ENCODE measurements around the gene ST8SIA6. TPM values are rescaled to one million over a fixed set of nuclear protein-coding genes. Genes with fewer than 3 reads are reported as not detected.

The ST8SIA6 gene
- total and polyA plus RNA-seq, 9 of the 15 experiments (the other 6 are each of a cell fraction or from before 2014, with no cell fraction given): 0.69 to 6.7 (median 5.0) TPM

DNA sequence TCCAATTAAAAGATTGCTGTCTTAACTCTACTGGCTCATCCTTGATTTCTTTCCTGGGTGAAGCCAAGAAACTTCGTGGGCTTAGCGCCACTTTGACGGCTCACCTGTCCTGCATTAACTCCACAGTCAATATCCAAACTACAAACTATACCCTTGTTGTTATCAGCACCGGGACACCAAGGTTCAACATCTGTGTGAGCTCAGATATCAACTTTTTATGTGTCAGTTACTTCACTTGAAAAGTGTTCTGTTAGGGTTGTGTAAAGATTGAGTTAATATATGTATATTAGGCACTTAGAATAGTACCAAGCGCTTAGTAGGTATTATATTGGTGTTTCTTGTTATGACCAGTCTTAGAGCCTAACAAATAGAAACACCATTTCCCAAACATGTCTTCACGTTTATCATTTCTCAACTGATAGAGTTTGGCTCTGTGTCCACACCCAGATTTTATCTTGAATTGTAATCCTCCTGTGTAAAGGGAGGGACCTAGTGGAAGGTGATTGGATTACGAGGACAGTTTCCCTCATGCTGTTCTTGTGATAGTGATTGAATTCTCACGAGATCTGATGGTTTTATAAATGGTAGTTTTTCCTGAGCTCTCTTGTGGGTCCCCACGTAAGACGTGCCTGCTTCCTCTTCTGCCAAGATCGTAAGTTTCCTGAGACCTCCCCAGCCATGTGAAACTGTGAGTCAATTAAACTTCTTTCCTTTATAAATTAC lies 19.0 kb upstream of the ST8SIA6 start:
- Histone ChIP-seq H3K4me1 (replicated peaks in 1 of 2; ENCODE audit: control insufficient read depth in 2 of 2, insufficient read depth in 2 of 2, low read length in 2 of 2) (peaks cover 3 to 12% of the 10 kb centered on the region in 2 experiments; a peak in 2 of 5 replicates), H4K20me1 (replicated peaks; ENCODE audit: control insufficient read depth, insufficient read depth, low read length) (no peaks in the 10 kb centered on the region), H3K9me1 (ENCODE audit: control insufficient read depth, insufficient read depth, low read length) (no peaks in the 10 kb centered on the region), H3K9me3 (replicated peaks; ENCODE audit: control insufficient read depth, insufficient read depth, low read depth, low read length) (peaks cover 8% of the 10 kb centered on the region; the same call in 1 of the 2 replicates), H3K36me3 (ENCODE audit: control insufficient read depth, insufficient read depth, low read length) (no peaks in the 10 kb centered on the region; the same call in 2 of the 3 replicates), H3K9ac (ENCODE audit: insufficient read depth in 1 of 2, low read depth in 2 of 2, low read length in 2 of 2) (peak overlapping the region in 1 of 2 experiments; percentile 49; a peak in 2 of 4 replicates), H3K4me3 (peak overlapping the region; percentile 26), H3K4me2 (ENCODE audit: insufficient read depth, low read length) (peak overlapping the region; percentile 75), H3K27ac (ENCODE audit: extremely low read depth, low read depth, low read length) (peak overlapping the region; percentile 58), H3K79me2 (ENCODE audit: control insufficient read depth, insufficient read depth, low read length) (peaks cover 23% of the 10 kb centered on the region), H3K27me3 (ENCODE audit: control insufficient read depth in 2 of 2, insufficient read depth in 2 of 2, low read length in 2 of 2) (no peaks in the 10 kb centered on the region), H2AFZ (ENCODE audit: low read depth, low read length) (peak overlapping the region; percentile 73)
- CTCF ChIA-PET (ENCODE audit: low intra/inter-chr PET ratio): interaction anchor here (0.6 kb wide), 1 partner anchor 18 kb away, joined by 3 read pairs; no protein-coding TSS in a partner anchor
- DNase-seq (ENCODE audit: extremely low read depth in 1 of 4, low spot score in 3 of 4) (peak in 1 of 4 experiments; percentile 71), FAIRE-seq (peak; percentile 84), ATAC-seq (peak; percentile 78)
- POLR2A ChIA-PET: interaction anchor here (0.6 to 1.3 kb wide), 10 partner anchors 8 to 242 kb away, joined by 3 to 5 read pairs (median 4); no protein-coding TSS in a partner anchor
- no TSS peak for BruUV-seq (replicated peaks)
- WGBS (ENCODE audit: insufficient coverage, low coverage, missing lambda C conversion rate): 4% methylated on average over 11 of the region's 11 CpGs
- intact Hi-C loops (cut with micrococcal nuclease) (loop anchor here (1.0 to 10.0 kb wide), 5 partner anchors 18 to 631 kb away; no protein-coding TSS in a partner anchor), in situ Hi-C loops (cut with MboI) (no loop called here)
- TF ChIP-seq ATF1 (CRISPR knock-in tag; IDR thresholded peaks at IDR 0.05) (no peak), ATF1 (tag; IDR thresholded peaks at IDR 0.05) (peak; percentile 35; the same call in 1 of the 2 replicates), ZKSCAN8 (CRISPR knock-in tag; IDR thresholded peaks at IDR 0.05) (peak; percentile 67; the same call in 1 of the 2 replicates), U2AF2 (optimal IDR thresholded peaks at IDR 0.05; ENCODE audit: low read depth, low read length) (no peak), ZBTB8A (IDR thresholded peaks at IDR 0.05; ENCODE audit: partially characterized antibody) (no peak), ZNF253 (CRISPR knock-in tag; conservative IDR thresholded peaks at IDR 0.05) (no peak), SMAD3 (CRISPR knock-in tag; conservative IDR thresholded peaks at IDR 0.05) (no peak), KDM1A (IDR thresholded peaks at IDR 0.05) (peak in 1 of 2 experiments; percentile 23; a peak in 2 of 4 replicates), OTX1 (CRISPR knock-in tag; IDR thresholded peaks at IDR 0.05) (no peak), ZNF324 (CRISPR knock-in tag; IDR thresholded peaks at IDR 0.05) (no peak), SUPT5H (IDR thresholded peaks at IDR 0.05) (0 out of 2 replicates have a peak, but pooled peaks have one; percentile 21), SMARCA4 (IDR thresholded peaks at IDR 0.05) (peak; percentile 57), ZNF57 (CRISPR knock-in tag; IDR thresholded peaks at IDR 0.05) (peak; percentile 91), SRSF9 (IDR thresholded peaks at IDR 0.05; ENCODE audit: borderline replicate concordance, low read depth, low read length) (no peak), PYGO2 (tag; IDR thresholded peaks at IDR 0.05) (no peak), FOXA3 (CRISPR knock-in tag; conservative IDR thresholded peaks at IDR 0.05 in 1 of 2, IDR thresholded peaks at IDR 0.05 in 1 of 2) (peak in 1 of 2 experiments; percentile 21; a peak in 1 of 4 replicates)
- TF ChIP-seq, protein P1, sequence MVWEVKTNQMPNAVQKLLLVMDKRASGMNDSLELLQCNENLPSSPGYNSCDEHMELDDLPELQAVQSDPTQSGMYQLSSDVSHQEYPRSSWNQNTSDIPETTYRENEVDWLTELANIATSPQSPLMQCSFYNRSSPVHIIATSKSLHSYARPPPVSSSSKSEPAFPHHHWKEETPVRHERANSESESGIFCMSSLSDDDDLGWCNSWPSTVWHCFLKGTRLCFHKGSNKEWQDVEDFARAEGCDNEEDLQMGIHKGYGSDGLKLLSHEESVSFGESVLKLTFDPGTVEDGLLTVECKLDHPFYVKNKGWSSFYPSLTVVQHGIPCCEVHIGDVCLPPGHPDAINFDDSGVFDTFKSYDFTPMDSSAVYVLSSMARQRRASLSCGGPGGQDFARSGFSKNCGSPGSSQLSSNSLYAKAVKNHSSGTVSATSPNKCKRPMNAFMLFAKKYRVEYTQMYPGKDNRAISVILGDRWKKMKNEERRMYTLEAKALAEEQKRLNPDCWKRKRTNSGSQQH (CRISPR knock-in tag; IDR thresholded peaks at IDR 0.05): 0 out of 2 replicates have a peak, but pooled peaks have one; percentile 16
- TF ChIP-seq, protein P2, sequence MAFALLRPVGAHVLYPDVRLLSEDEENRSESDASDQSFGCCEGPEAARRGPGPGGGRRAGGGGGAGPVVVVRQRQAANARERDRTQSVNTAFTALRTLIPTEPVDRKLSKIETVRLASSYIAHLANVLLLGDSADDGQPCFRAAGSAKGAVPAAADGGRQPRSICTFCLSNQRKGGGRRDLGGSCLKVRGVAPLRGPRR (CRISPR knock-in tag; IDR thresholded peaks at IDR 0.05): 0 out of 2 replicates have a peak, but pooled peaks have one; percentile 38
- TF ChIP-seq, protein P3, sequence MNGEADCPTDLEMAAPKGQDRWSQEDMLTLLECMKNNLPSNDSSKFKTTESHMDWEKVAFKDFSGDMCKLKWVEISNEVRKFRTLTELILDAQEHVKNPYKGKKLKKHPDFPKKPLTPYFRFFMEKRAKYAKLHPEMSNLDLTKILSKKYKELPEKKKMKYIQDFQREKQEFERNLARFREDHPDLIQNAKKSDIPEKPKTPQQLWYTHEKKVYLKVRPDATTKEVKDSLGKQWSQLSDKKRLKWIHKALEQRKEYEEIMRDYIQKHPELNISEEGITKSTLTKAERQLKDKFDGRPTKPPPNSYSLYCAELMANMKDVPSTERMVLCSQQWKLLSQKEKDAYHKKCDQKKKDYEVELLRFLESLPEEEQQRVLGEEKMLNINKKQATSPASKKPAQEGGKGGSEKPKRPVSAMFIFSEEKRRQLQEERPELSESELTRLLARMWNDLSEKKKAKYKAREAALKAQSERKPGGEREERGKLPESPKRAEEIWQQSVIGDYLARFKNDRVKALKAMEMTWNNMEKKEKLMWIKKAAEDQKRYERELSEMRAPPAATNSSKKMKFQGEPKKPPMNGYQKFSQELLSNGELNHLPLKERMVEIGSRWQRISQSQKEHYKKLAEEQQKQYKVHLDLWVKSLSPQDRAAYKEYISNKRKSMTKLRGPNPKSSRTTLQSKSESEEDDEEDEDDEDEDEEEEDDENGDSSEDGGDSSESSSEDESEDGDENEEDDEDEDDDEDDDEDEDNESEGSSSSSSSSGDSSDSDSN (IDR thresholded peaks at IDR 0.05; ENCODE audit: borderline replicate concordance in 1 of 2, low read depth in 2 of 2, low read length in 2 of 2): no peak

All from K562 (cell line).